Measurements from ENCODE around the gene SETBP1.

Gene SETBP1

GRCh38 chr18:44821924-44822323 is 141.2 kb downstream of the SETBP1 start:
- POLR2A ChIA-PET: no interaction called here

GRCh38 chr18:44823286-44823685 is 142.6 kb downstream of the SETBP1 start:
- H3K27ac ChIP-seq (ENCODE audit: extremely low read depth, low read depth, low read length): no peak overlapping the region
- no peaks in the 10 kb centered on the region for H3K36me3 ChIP-seq (ENCODE audit: control insufficient read depth in 2 of 2, insufficient read depth in 1 of 2, low read length in 2 of 2)
- no peaks in the 10 kb centered on the region for H3K9me3 ChIP-seq (ENCODE audit: control insufficient read depth, insufficient read depth, low read depth, low read length)
- H3K4me1 ChIP-seq (ENCODE audit: control insufficient read depth, insufficient read depth, low read length): peaks cover 17% of the 10 kb centered on the region
- TF ChIP-seq ZNF629 (tag by site-specific recombination; IDR thresholded peaks at IDR 0.05) (no peak), ZNF423 (tag by site-specific recombination; IDR thresholded peaks at IDR 0.05) (no peak), ZBTB26 (tag by site-specific recombination; optimal IDR thresholded peaks at IDR 0.05) (no peak), ZNF501 (tag by site-specific recombination; IDR thresholded peaks at IDR 0.05) (no peak), KLF16 (tag by site-specific recombination; IDR thresholded peaks at IDR 0.05) (no peak), EGR2 (tag by site-specific recombination; IDR thresholded peaks at IDR 0.05; ENCODE audit: low read depth) (no peak), ZNF518A (tag by site-specific recombination; conservative IDR thresholded peaks at IDR 0.05; ENCODE audit: low read depth) (no peak), KLF17 (tag by site-specific recombination; IDR thresholded peaks at IDR 0.05) (no peak), ZNF23 (tag by site-specific recombination; IDR thresholded peaks at IDR 0.05; ENCODE audit: borderline replicate concordance) (no peak), ZBTB6 (tag by site-specific recombination; IDR thresholded peaks at IDR 0.05) (no peak), ZNF514 (tag by site-specific recombination; IDR thresholded peaks at IDR 0.05) (no peak), REPIN1 (tag by site-specific recombination; IDR thresholded peaks at IDR 0.05; ENCODE audit: low read depth) (no peak), ZNF16 (tag by site-specific recombination; IDR thresholded peaks at IDR 0.05; ENCODE audit: low read depth) (no peak), SALL2 (tag by site-specific recombination; IDR thresholded peaks at IDR 0.05; ENCODE audit: borderline replicate concordance) (no peak), ZNF670 (tag by site-specific recombination; IDR thresholded peaks at IDR 0.05; ENCODE audit: low read depth) (no peak), IKZF3 (tag by site-specific recombination; IDR thresholded peaks at IDR 0.05) (no peak), ZNF391 (tag by site-specific recombination; IDR thresholded peaks at IDR 0.05; ENCODE audit: borderline replicate concordance, low read depth) (no peak), MYNN (tag by site-specific recombination; IDR thresholded peaks at IDR 0.05; ENCODE audit: borderline replicate concordance) (no peak)
- POLR2A ChIA-PET: no interaction called here
- no peak overlapping the region for H3K4me3 ChIP-seq (ENCODE audit: low read depth, low read length)
- CTCF ChIA-PET: interaction anchor here (0.8 to 1.3 kb wide), 2 partner anchors 10 to 390 kb away, joined by 3 read pairs; no protein-coding TSS in a partner anchor

More at GRCh38 chr18:44821924-44822323, 141.2 kb downstream of the SETBP1 start:
- Histone ChIP-seq H3K36me3 (ENCODE audit: control insufficient read depth in 2 of 2, insufficient read depth in 1 of 2, low read length in 2 of 2) (no peaks in the 10 kb centered on the region), H3K9me3 (ENCODE audit: control insufficient read depth, insufficient read depth, low read depth, low read length) (no peaks in the 10 kb centered on the region), H3K27ac (ENCODE audit: extremely low read depth, low read depth, low read length) (no peak overlapping the region), H3K4me3 (ENCODE audit: low read depth, low read length) (no peak overlapping the region), H3K4me1 (ENCODE audit: control insufficient read depth, insufficient read depth, low read length) (peaks cover 13% of the 10 kb centered on the region)
- no peak for TF ChIP-seq ZNF426 (tag by site-specific recombination; IDR thresholded peaks at IDR 0.05)
- CTCF ChIA-PET: interaction anchor here (0.6 to 0.9 kb wide), 3 partner anchors 560 to 1331 kb away, joined by 3 to 4 read pairs (median 3); no protein-coding TSS in a partner anchor
